Prostate gland (tissue), 2 donors: ENCODE data around the gene DIP2B.

ENCODE experiments used
- POLR2AphosphoS5 ChIP-seq: sonication (generic); formaldehyde crosslinking; IDR thresholded peaks from one replicate; pipeline ENCODE4 v1.6.1; 2017; ENCODE audit warnings: antibody characterized with exemption
- TF ChIP-seq, protein P1 (sequence below), 4 experiments: fragments of 200-600 bp in 2 of 4; fragments of 450-650 bp in 2 of 4; sonication (generic) in 2 of 4; IDR thresholded peaks; 1 replicate in 3 of 4; 2 replicates in 1 of 4; pipeline ENCODE4 v1.5.1; 2016 to 2019; ENCODE audit warnings: antibody characterized with exemption in 4 of 4, mild to moderate bottlenecking in 2 of 4, moderate library complexity in 2 of 4

DNA sequence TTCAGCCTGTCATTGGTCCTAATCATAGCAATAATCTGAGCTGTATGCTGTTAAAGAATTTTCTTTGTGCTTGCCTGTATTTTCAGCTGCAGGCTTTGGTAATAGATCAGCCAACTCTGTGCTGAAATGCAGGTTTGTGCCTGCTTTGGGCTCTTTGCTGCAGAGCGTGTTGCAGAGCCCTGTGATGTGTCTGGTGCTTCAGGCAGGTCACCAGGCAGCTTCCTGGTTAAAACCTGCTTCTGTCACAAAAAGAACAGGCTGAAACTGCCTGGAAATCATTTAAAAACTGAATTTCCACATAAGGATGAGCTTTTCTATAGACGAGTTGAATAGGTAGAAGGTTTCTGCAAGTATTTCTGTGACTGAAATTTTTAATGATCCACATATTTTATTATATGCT lies 3.1 kb downstream of the DIP2B start:
- TF ChIP-seq POLR2AphosphoS5, result no peak
- TF ChIP-seq, protein P1, sequence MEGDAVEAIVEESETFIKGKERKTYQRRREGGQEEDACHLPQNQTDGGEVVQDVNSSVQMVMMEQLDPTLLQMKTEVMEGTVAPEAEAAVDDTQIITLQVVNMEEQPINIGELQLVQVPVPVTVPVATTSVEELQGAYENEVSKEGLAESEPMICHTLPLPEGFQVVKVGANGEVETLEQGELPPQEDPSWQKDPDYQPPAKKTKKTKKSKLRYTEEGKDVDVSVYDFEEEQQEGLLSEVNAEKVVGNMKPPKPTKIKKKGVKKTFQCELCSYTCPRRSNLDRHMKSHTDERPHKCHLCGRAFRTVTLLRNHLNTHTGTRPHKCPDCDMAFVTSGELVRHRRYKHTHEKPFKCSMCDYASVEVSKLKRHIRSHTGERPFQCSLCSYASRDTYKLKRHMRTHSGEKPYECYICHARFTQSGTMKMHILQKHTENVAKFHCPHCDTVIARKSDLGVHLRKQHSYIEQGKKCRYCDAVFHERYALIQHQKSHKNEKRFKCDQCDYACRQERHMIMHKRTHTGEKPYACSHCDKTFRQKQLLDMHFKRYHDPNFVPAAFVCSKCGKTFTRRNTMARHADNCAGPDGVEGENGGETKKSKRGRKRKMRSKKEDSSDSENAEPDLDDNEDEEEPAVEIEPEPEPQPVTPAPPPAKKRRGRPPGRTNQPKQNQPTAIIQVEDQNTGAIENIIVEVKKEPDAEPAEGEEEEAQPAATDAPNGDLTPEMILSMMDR (IDR thresholded peaks at IDR 0.05), result no peak
